ENCODE measurements around the gene LIAS. TPM values are rescaled to one million over a fixed set of nuclear protein-coding genes. Genes with fewer than 3 reads are reported as not detected.

LIAS gene
- total RNA-seq, 6 experiments from 2014 or later, result 7.0 to 20.4 (median 13.1) TPM

DNA sequence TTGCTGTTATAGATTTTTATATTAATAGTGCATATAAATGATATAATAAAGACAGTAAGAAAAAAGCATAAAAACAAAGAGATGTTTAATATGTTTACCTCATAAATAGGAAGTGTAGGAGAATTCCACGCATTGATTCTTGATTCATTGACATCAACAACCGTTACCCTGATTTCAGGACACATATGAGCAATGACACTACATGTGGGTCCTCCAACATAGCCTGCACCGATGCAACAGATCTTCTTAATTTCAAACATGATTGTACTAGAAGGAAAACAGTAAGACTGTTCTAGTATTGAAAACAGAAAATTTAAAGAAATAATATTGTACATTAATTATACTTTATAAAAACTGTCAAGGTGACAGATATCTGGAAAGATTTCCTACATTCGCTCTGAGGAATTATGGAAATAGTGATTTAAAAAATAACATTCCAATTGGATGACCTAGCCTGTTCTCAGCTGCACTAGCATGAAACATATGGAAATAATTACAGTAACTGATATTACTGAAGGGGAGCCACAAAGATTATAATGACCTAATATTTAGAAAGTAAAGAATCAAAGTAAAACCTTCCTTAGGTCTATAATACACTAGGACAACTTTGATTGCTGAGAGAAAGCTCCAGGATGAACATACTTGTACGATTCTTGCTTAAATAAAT, 62.5 kb downstream of the LIAS start:
- Histone ChIP-seq H3K4me3 (no peak overlapping the region), H3K9me3 (no peaks in the 10 kb centered on the region), H3K27me3 (no peaks in the 10 kb centered on the region), H3K4me1 (peaks cover 0 to 46% (median 13%) of the 10 kb centered on the region in 4 donors), H3K27ac (peak overlapping the region in 1 of 3 donors; percentile 84), H3K36me3 (peaks cover 0 to 53% (median 8%) of the 10 kb centered on the region in 4 donors)
- DNase-seq (no peak), ATAC-seq (no peak)
- TF ChIP-seq, protein P1, sequence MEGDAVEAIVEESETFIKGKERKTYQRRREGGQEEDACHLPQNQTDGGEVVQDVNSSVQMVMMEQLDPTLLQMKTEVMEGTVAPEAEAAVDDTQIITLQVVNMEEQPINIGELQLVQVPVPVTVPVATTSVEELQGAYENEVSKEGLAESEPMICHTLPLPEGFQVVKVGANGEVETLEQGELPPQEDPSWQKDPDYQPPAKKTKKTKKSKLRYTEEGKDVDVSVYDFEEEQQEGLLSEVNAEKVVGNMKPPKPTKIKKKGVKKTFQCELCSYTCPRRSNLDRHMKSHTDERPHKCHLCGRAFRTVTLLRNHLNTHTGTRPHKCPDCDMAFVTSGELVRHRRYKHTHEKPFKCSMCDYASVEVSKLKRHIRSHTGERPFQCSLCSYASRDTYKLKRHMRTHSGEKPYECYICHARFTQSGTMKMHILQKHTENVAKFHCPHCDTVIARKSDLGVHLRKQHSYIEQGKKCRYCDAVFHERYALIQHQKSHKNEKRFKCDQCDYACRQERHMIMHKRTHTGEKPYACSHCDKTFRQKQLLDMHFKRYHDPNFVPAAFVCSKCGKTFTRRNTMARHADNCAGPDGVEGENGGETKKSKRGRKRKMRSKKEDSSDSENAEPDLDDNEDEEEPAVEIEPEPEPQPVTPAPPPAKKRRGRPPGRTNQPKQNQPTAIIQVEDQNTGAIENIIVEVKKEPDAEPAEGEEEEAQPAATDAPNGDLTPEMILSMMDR (IDR thresholded peaks at IDR 0.05), result no peak
- WGBS (ENCODE audit: insufficient coverage, low coverage, low lambda C conversion rate, missing lambda C conversion rate), result 64% methylated on average over 5 of the region's 5 CpGs
- intact Hi-C loops (cut with DNase I), result no loop called here

DNA sequence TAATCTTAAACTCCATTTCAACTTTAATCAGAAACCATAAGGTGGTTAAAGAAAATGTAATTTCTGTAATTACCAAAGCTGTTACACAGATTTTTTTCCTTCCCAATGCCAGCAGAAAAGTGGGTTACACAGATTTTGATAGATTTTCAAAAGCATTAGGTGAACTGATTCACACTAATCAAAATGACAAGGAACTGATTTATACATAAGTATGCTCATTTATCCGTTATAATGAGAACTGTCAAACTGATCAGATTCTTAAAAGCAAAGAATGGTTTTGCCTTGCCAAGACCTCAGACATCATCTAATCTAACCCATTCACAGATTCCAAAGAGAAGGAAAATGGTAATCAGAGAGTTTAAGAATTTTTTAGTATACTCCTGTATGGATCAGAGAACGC, 63.2 kb downstream of the LIAS start:
- Histone ChIP-seq H3K4me1 (peaks cover 0 to 40% (median 13%) of the 10 kb centered on the region in 4 donors), H3K27ac (peak overlapping the region in 1 of 3 donors; percentile 84), H3K4me3 (peak overlapping the region in 1 of 3 donors; percentile 95), H3K27me3 (no peaks in the 10 kb centered on the region), H3K36me3 (peaks cover 0 to 47% (median 8%) of the 10 kb centered on the region in 4 donors), H3K9me3 (no peaks in the 10 kb centered on the region)
- ATAC-seq (no peak), DNase-seq (no peak)
- 72% methylated on average over 2 of the region's 2 CpGs for WGBS (ENCODE audit: insufficient coverage, low coverage, low lambda C conversion rate, missing lambda C conversion rate)
- intact Hi-C loops (cut with DNase I), result no loop called here
- TF ChIP-seq, protein P1 (IDR thresholded peaks at IDR 0.05), result no peak
- no peak for TF ChIP-seq POLR2A (IDR thresholded peaks at IDR 0.05)

DNA sequence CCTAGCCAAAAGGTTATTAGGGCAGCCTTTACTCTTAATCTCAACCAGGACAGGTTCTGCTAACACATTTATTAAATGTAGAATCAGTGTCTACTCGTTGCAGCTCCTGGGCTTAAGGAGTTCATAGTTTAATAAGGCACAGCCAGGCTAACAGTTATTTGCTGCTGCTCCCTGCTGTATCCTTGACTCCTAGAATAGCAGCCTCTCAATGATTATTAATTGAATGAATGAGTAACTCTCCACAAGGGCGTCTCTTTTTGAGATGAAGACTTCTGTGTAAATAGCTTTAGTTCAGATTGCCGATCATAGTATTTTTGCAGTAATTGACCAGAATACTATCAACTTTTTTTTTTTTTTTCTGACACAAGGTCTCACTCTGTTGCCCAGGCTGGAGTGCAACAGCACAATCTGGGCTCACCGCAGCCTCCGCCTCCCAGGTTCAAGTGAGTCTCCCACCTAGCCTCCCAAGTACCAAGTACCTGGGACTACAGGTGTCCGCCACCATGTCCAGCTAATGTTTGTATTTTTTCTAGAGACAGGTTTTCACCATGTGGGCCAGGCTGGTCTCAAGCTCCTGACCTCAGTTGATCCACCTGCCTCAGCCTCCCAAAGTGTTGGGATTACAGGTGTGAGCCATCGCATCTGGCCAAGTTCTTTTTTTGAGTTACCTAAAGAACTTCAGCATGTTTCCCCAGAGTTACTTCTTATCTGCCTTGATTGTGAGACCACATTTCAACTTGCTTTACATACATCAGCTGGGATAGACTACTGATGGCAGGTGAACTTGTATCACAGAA, 65.5 kb downstream of the LIAS start:
- H3K36me3 ChIP-seq, result peaks cover 0 to 24% (median 4%) of the 10 kb centered on the region in 4 donors
- DNase-seq (no peak), ATAC-seq (no peak)
- H3K4me3 ChIP-seq, result peak overlapping the region; percentile 14 to 97 (median 95)
- TF ChIP-seq POLR2A (IDR thresholded peaks at IDR 0.05), result no peak
- TF ChIP-seq, protein P1 (IDR thresholded peaks at IDR 0.05), result no peak
- no peaks in the 10 kb centered on the region for H3K9me3 ChIP-seq
- 52% methylated on average over 5 of the region's 7 CpGs for WGBS (ENCODE audit: insufficient coverage, low coverage, low lambda C conversion rate, missing lambda C conversion rate)
- peak overlapping the region in 2 of 3 donors; percentile 4 to 84 for H3K27ac ChIP-seq
- H3K27me3 ChIP-seq, result no peaks in the 10 kb centered on the region
- intact Hi-C loops (cut with DNase I), result no loop called here
- peaks cover 0 to 28% (median 13%) of the 10 kb centered on the region in 4 donors for H3K4me1 ChIP-seq

DNA sequence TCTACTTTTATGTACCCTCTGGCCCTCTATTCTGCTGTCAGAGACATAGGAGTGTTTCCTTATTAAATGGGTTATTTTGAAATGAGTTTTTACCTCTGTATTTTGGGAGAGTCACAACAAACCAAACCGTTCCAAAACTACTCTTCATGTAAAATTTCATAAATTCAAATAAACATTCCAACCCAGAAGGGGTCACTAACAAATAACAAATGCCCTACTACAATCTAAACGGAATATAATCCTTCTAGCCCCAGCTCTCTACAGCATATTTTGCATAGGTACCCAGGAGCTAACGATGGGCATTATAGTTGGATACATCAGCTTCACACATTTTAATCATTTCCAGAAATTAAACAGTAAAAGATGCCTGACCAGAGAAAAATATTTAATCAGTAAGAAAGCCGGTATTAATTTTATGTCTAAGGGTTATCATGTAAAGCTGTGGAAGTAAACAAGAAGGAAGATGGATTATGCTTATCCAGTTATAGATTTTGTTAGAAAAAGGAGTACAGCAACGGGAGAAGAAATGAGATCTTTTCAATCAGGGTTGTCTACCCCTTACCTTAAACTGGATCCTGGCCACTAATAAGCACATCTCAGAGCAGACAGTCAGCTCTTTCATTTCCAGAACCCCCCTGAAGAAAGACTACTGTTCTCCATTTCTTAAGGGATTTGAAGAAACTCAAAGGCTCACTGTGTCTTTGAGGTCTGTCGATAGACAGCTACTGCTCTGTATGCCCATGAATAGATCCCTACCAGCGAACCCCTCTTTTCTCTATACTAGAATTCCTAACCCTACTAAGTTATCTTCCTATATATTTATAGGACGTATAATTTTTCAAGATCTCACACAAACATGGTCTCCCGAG, 67.2 kb downstream of the LIAS start:
- WGBS (ENCODE audit: insufficient coverage, low coverage, low lambda C conversion rate, missing lambda C conversion rate), result 8% methylated on average over 9 of the region's 9 CpGs
- Histone ChIP-seq H3K27me3 (no peaks in the 10 kb centered on the region), H3K27ac (peak overlapping the region; percentile 84 to 94 (median 91)), H3K4me1 (peaks cover 0 to 30% (median 11%) of the 10 kb centered on the region in 4 donors), H3K9me3 (no peaks in the 10 kb centered on the region), H3K36me3 (peaks cover 0 to 7% (median 0%) of the 10 kb centered on the region in 4 donors), H3K4me3 (peak overlapping the region; percentile 95 to 98 (median 97))
- no peak for ATAC-seq
- TF ChIP-seq, protein P1 (IDR thresholded peaks at IDR 0.05), result no peak
- TF ChIP-seq POLR2A (IDR thresholded peaks at IDR 0.05), result no peak
- intact Hi-C loops (cut with DNase I), result no loop called here
- DNase-seq, result no peak
